GM20000 (cell line): Measurements from ENCODE around the gene FOXG1.

Experiments used
- DNase-seq: peaks from one replicate; pipeline ENCODE4 v3.0.0; 2012; ENCODE audit warnings: low spot score
- CTCF ChIP-seq: IDR thresholded peaks from 2 replicates; pipeline ENCODE4 v1.5.1; 2012; ENCODE audit warnings: mild to moderate bottlenecking, control low read depth; ENCODE audit errors: extremely low read depth, missing control alignments

The FOXG1 gene

GRCh38 chr14:28766469-28766955 is at the start of gene FOXG1:
FOXG1 (plus strand) TSS chr14:28766787; CDS start chr14:28767280, 493 bp downstream.
- DNase-seq = no peak
- TF ChIP-seq CTCF = no peak

- no peak for DNase-seq
- no peak for TF ChIP-seq CTCF
Measured at GRCh38 chr14:28719130-28719529, 47.5 kb upstream of the FOXG1 start.

- no peak for TF ChIP-seq CTCF
Measured at GRCh38 chr14:28731358-28731757, 35.2 kb upstream of the FOXG1 start.

GRCh38 chr14:28742171-28742846 is 24.3 kb upstream of the FOXG1 start:
- no peak for TF ChIP-seq CTCF
- no peak for DNase-seq

More at GRCh38 chr14:28731358-28731757, 35.2 kb upstream of the FOXG1 start:
- DNase-seq = no peak

- TF ChIP-seq CTCF = no peak
- no peak for DNase-seq
Measured at GRCh38 chr14:28744126-28744525, 22.5 kb upstream of the FOXG1 start.

GRCh38 chr14:28745176-28745575 is 21.4 kb upstream of the FOXG1 start:
- no peak for DNase-seq
- TF ChIP-seq CTCF = no peak

GRCh38 chr14:28746247-28746646 is 20.3 kb upstream of the FOXG1 start:
- TF ChIP-seq CTCF = no peak
- no peak for DNase-seq
